Measurements from ENCODE around the gene RCE1. TPM values are rescaled to one million over a fixed set of nuclear protein-coding genes. Genes with fewer than 3 reads are reported as not detected.

The RCE1 gene
- total RNA-seq, 1 donor, result 18.1 TPM

- no peak for TF ChIP-seq CTCF (IDR thresholded peaks at IDR 0.05; ENCODE audit: extremely low read depth, low read depth, low read length)
- H3K27me3 ChIP-seq (ENCODE audit: insufficient read depth, low read length), result no peaks in the 10 kb centered on the region
- H3K9me3 ChIP-seq (ENCODE audit: low read depth, low read length), result no peaks in the 10 kb centered on the region
- H3K36me3 ChIP-seq (ENCODE audit: insufficient read depth, low read length), result peaks cover 3% of the 10 kb centered on the region
- H3K4me3 ChIP-seq (ENCODE audit: insufficient read depth, low read length), result no peak overlapping the region
- no peak overlapping the region for H3K4me2 ChIP-seq (ENCODE audit: insufficient read depth, low read length)
- H4K20me1 ChIP-seq (ENCODE audit: insufficient read depth, low read length), result no peaks in the 10 kb centered on the region
- no peak overlapping the region for H2AFZ ChIP-seq (ENCODE audit: low read length)
- peaks cover 5% of the 10 kb centered on the region for H3K79me2 ChIP-seq (ENCODE audit: insufficient read depth, low read length)
- H3K4me1 ChIP-seq (ENCODE audit: insufficient read depth, low read length), result peaks cover 6% of the 10 kb centered on the region
- no peak overlapping the region for H3K27ac ChIP-seq (ENCODE audit: low read depth, low read length)
- peak; percentile 71 for DNase-seq (ENCODE audit: insufficient read length, low spot score, missing footprints)
These were observed 11.5 kb downstream of the RCE1 start for GRCh38 chr11:66854729-66855211.

- H3K4me3 ChIP-seq (ENCODE audit: insufficient read depth, low read length), result peak overlapping the region; percentile 85
- H3K27me3 ChIP-seq (ENCODE audit: insufficient read depth, low read length), result no peaks in the 10 kb centered on the region
- H3K79me2 ChIP-seq (ENCODE audit: insufficient read depth, low read length), result peaks cover 5% of the 10 kb centered on the region
- peak overlapping the region; percentile 71 for H3K4me2 ChIP-seq (ENCODE audit: insufficient read depth, low read length)
- no peak for TF ChIP-seq CTCF (IDR thresholded peaks at IDR 0.05; ENCODE audit: extremely low read depth, low read depth, low read length)
- H3K27ac ChIP-seq (ENCODE audit: low read depth, low read length), result peak overlapping the region; percentile 77
- H3K4me1 ChIP-seq (ENCODE audit: insufficient read depth, low read length), result peaks cover 6% of the 10 kb centered on the region
- DNase-seq (ENCODE audit: insufficient read length, low spot score, missing footprints), result peak; percentile 100
- H4K20me1 ChIP-seq (ENCODE audit: insufficient read depth, low read length), result no peaks in the 10 kb centered on the region
- no peaks in the 10 kb centered on the region for H3K36me3 ChIP-seq (ENCODE audit: insufficient read depth, low read length)
- peak overlapping the region; percentile 77 for H2AFZ ChIP-seq (ENCODE audit: low read length)
- no peaks in the 10 kb centered on the region for H3K9me3 ChIP-seq (ENCODE audit: low read depth, low read length)
These were observed 12.6 kb downstream of the RCE1 start for GRCh38 chr11:66855574-66856495.

- H4K20me1 ChIP-seq (ENCODE audit: insufficient read depth, low read length), result no peaks in the 10 kb centered on the region
- no peaks in the 10 kb centered on the region for H3K36me3 ChIP-seq (ENCODE audit: insufficient read depth, low read length)
- peaks cover 5% of the 10 kb centered on the region for H3K79me2 ChIP-seq (ENCODE audit: insufficient read depth, low read length)
- no peaks in the 10 kb centered on the region for H3K27me3 ChIP-seq (ENCODE audit: insufficient read depth, low read length)
- H3K9me3 ChIP-seq (ENCODE audit: low read depth, low read length), result no peaks in the 10 kb centered on the region
- peak within 1 kb of the TSS; percentile 77 for H2AFZ ChIP-seq (ENCODE audit: low read length)
- no peak for TF ChIP-seq CTCF (IDR thresholded peaks at IDR 0.05; ENCODE audit: extremely low read depth, low read depth, low read length)
- peak within 1 kb of the TSS; percentile 71 for H3K4me2 ChIP-seq (ENCODE audit: insufficient read depth, low read length)
- DNase-seq (ENCODE audit: insufficient read length, low spot score, missing footprints), result peak; percentile 98
- H3K4me3 ChIP-seq (ENCODE audit: insufficient read depth, low read length), result peak within 1 kb of the TSS; percentile 85
- H3K4me1 ChIP-seq (ENCODE audit: insufficient read depth, low read length), result peaks cover 6% of the 10 kb centered on the region
- H3K27ac ChIP-seq (ENCODE audit: low read depth, low read length), result peak within 1 kb of the TSS; percentile 77
These were observed 13.4 kb downstream of the RCE1 start, which contains the start of gene LRFN4 for GRCh38 chr11:66856496-66857233. Gene LRFN4 (plus strand): TSS chr11:66857064. CDS start chr11:66857745, 681 bp downstream.
